Measurements from ENCODE around the gene DLG2.

The DLG2 gene

DNA sequence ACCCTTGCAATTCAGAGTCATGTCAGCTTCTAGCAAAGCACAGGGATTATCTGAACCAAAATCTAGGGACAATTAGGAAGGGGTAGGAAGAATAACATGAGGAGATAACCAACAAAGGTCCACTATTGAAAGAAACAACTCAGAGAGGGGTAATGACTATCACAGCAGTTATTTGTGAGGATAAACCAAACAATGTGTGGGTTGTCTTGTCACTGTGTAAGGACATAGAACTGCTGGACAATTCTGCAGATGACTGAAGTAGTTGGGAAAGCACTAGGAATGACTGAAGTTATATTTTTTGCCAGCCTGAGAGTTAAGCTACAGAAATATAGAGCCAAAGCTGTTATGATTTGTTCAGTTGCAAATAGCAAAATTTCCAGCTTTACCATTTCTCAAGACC lies 1482.6 kb downstream of the DLG2 start:
- no peak overlapping the region for H3K27ac ChIP-seq
- TF ChIP-seq, protein P1, sequence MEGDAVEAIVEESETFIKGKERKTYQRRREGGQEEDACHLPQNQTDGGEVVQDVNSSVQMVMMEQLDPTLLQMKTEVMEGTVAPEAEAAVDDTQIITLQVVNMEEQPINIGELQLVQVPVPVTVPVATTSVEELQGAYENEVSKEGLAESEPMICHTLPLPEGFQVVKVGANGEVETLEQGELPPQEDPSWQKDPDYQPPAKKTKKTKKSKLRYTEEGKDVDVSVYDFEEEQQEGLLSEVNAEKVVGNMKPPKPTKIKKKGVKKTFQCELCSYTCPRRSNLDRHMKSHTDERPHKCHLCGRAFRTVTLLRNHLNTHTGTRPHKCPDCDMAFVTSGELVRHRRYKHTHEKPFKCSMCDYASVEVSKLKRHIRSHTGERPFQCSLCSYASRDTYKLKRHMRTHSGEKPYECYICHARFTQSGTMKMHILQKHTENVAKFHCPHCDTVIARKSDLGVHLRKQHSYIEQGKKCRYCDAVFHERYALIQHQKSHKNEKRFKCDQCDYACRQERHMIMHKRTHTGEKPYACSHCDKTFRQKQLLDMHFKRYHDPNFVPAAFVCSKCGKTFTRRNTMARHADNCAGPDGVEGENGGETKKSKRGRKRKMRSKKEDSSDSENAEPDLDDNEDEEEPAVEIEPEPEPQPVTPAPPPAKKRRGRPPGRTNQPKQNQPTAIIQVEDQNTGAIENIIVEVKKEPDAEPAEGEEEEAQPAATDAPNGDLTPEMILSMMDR (IDR thresholded peaks at IDR 0.05) = no peak
- no peak for TF ChIP-seq ZFX (IDR thresholded peaks at IDR 0.05; ENCODE audit: borderline replicate concordance)

DNA sequence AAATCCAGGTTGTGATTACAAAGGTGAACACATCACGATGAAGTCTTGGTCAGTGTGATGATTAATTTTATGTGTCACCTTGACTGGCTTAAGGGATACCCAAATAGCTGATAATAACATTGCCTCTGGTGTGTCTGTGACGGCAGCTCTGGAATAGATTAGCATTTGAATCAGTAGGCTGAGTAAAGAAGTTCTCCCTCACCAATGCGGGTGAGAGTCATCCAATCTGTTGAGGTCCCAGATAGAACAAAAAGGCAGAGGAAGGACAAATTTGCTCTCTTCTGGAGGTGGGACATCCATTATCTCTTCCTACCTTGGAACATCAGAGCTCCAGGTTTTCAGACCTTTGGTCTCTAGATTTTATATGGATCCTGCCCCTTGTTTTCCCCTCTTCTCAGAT lies 1484.7 kb downstream of the DLG2 start:
- H3K27ac ChIP-seq = no peak overlapping the region
- no peak for TF ChIP-seq ZFX (IDR thresholded peaks at IDR 0.05; ENCODE audit: borderline replicate concordance)
- TF ChIP-seq, protein P1 (IDR thresholded peaks at IDR 0.05) = no peak

DNA sequence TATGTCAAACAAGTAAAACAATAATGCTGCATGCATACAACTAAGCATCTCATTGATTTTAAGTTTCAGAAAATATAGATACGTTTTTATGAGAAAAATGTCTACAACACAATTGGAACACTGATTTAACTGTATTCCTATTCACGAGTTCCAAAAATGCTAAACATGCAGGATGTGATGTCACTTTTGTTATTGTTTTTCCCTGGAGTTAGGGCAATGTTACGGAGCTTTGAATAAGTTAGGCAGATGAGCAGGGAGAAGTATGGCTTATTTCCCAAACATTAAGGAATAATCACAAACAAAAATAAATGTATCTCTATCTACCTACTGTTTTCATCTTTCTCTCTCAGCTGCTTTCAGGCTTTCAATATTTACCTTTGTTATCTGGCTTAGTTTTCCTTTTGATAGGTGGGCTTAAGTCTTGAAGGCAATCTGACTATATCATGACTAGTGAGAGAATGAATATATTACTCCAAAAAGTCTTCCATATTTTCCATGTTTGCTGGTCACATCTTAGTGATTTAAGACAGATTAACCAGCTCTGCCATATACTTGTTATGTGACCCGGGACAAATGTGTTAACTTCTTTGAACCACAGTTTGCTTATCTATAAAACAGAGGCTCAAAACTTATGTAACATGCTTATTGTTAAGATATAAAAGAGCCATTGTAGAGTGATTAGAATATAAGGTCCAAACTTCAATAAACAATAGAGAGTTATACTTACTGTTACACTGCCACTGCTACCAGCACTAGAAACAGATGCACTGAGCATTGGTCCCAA lies 1486.6 kb downstream of the DLG2 start:
- no peak overlapping the region for H3K27ac ChIP-seq

DNA sequence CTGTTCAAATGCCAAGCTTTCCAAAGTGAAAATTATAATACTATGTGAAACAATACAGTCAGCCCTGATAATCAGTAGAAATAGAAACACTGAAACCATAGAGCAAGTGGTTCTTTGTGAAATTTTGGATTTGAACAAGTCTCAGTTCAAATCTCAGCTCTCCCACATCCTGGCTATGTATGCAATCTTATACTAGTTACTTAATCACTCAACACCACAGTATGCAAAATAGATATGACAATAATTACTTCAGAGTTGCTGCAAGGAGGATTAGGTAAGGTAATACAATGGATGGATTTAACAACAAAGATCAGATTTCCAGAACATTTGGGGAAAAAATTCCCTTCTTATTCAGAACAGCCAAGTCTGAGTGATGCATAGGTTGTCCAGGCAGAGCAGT lies 1489.2 kb downstream of the DLG2 start:
- no peak overlapping the region for H3K27ac ChIP-seq
- TF ChIP-seq, protein P1 (IDR thresholded peaks at IDR 0.05) = no peak
- TF ChIP-seq ZFX (IDR thresholded peaks at IDR 0.05; ENCODE audit: borderline replicate concordance) = no peak

More for the DNA sequence above, 1486.6 kb downstream of the DLG2 start:
- TF ChIP-seq, protein P1 (IDR thresholded peaks at IDR 0.05) = no peak
- TF ChIP-seq ZFX (IDR thresholded peaks at IDR 0.05; ENCODE audit: borderline replicate concordance) = no peak

DNA sequence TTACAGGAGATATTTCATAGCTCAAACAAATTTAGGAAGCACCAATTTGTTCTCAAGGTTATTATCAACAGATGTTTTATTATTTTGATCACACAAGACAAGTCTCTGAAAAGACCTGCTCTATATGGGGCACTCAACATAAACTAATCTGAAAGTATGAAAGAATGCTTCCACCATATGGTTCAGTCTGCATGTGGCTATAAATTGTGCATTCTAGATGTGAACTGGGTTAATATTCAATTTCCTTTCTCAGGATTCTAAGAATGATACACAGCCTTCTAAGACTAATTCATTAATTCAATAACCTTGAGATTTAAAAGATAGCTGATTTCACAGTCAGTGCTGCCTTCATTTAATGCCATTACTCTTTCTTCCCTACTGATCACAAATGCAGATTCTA lies 1489.6 kb downstream of the DLG2 start:
- TF ChIP-seq ZFX (IDR thresholded peaks at IDR 0.05; ENCODE audit: borderline replicate concordance) = no peak
- TF ChIP-seq, protein P1 (IDR thresholded peaks at IDR 0.05) = no peak
- H3K27ac ChIP-seq = no peak overlapping the region

DNA sequence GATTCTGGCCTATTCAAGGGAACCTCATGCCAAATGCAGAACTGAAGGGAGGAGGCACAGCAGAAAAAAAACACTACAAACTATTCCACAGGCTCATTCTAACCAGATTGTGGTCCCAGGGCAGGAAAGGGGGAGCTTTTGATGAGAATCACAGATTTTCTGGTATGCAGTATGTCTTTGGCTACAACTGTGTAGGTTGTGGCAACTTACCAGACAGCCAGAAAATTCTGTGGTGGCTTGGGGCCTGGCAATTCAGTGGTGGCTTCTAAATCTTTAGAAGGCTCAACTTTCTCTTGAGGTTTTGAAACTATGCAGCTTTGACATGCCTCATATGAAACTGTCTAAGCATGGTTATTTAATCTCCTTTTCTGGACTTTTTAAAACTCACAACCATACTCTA lies 1490.2 kb downstream of the DLG2 start:
- TF ChIP-seq, protein P1 (IDR thresholded peaks at IDR 0.05) = no peak
- no peak for TF ChIP-seq ZFX (IDR thresholded peaks at IDR 0.05; ENCODE audit: borderline replicate concordance)
- H3K27ac ChIP-seq = no peak overlapping the region

DNA sequence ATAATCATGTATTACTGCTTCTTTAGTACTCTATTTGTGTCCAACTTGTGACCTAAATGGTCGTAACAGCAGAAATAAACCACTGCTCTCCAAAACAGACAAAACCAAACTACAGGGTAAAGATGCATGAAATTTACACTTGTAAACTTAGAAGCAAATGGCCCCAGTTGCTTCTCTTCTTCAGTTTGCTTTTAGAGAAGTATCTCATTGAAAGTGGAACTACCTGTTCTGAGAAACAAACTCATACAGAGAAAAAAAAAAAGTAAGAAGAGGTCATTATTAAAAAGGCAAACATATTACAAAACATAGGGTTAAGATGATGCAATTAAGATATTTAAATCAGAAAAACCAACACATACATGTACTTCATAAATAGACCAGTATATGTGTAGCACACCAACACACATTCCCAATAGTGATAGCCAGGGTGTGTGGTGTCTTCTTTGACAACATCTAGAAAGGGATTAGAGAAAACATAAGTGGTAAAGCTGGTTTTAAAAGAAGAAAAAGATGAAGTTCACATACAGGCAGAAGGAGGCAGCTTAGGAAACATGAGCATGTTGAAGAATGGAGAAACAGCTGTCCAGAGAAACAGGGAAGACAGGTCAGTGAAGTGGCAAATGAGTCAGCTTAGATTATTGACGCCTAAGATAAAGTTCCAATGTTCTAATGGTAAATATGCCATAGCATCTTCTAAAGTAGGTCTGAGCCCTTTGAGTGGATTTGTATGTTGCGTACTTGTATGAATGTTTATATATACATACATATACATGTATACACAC lies 1496.3 kb downstream of the DLG2 start:
- no peak overlapping the region for H3K27ac ChIP-seq
- no peak for TF ChIP-seq ZFX (IDR thresholded peaks at IDR 0.05; ENCODE audit: borderline replicate concordance)
- TF ChIP-seq, protein P1 (IDR thresholded peaks at IDR 0.05) = no peak

Data from 22Rv1 (cell line).